ENCODE data around the gene PGK2.
"Not testable (repeated sequence)": the region's sequence is repeated elsewhere in the genome, so short reads cannot be mapped to it uniquely, and the experiment has no call there.

PGK2 gene

DNA sequence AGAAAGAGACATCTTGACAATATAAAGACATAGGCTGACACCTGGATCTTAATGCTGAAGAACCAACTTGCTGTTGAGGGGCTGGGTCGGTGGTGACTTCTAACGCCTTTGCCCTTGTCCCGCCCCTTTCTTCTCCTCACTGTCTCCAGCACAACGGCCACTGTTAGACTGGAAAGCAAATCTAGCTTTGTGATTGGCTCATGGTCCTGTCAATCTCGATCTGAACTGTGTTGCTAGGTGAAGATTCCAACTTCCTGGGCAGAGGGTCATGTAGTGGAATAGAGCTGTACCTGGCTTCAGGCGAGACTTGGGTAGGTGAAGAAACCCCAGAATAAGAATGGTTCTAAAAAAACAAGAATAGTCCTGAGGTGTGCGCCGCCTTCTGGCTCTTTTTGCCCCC lies at the start of gene PGK2:
PGK2 (minus strand) TSS at position 110 of the 400 bp plus-strand sequence; CDS start at position 12, 98 bp downstream.
- DNase-seq: no peak
- intact Hi-C loops (cut with DNase I): no loop called here

DNA sequence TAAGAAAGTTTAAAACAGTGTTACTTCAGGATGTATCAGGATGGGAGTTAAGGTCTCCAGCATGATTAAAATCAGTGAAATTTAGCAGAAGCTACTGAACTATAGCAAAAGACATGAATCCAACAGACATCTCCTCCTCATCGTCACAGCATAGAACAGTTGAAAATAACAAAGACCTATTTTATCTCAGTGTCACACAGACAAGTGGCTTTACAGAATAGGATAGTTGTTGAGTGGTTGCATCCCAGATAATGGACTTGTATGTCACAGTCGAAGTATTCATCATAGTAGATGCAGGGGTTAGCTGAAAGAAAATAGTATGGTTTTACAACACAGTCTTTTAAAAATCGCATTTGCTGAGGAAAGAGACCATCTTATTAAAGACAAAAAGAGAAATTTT lies 48.1 kb upstream of the PGK2 start:
- no peak for DNase-seq
- intact Hi-C loops (cut with DNase I): no loop called here

DNA sequence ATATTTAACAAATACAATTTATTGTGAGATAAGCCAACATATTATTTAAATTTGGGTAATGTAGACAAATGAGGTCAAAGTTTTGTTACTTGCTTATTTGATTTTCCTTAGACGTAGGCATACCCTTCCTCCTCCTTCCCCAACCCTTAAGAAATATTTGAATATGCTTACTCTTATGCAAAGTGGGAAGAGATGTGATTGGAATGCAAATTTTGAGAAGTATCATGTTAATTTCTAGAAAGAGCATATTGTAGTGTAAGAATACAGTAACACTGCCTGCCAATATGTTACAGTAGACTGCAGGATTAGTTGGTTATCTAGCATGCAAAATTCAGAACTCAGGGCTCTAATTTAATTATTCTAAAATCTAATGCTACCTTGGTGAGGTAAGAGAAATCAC lies 46.3 kb upstream of the PGK2 start:
- intact Hi-C loops (cut with DNase I): no loop called here
- no peak for DNase-seq

DNA sequence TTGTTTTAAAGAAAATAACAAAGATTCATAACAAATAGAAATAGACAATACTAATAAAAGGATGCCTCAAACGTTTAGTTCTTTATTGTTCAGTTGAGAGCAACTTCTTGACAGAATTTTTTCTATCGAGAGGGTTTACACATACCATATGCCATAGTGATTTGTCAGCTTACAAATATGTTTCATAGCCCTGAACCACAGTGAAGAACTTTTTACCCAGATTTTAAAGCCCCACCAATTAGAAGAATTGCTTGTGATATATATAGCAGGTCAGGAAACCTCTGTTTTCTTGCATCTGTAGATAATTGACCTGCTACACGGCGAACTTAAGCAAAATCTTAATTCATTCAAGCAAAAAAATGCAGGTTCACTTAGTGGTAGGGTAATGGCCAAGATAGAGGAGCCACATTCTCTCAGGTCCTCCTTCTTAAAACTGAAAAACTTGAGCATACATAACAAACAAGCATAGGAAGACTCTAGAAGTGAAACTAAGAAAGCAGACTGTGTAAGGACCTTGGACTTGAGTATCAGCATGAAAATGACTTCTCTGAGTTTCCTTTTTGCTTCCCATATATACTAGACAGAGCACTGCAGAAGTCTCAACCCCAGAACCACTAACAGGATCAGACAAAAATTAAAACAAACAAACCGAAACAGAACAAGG lies 39.8 kb upstream of the PGK2 start:
- intact Hi-C loops (cut with DNase I): no loop called here
- DNase-seq: no peak

DNA sequence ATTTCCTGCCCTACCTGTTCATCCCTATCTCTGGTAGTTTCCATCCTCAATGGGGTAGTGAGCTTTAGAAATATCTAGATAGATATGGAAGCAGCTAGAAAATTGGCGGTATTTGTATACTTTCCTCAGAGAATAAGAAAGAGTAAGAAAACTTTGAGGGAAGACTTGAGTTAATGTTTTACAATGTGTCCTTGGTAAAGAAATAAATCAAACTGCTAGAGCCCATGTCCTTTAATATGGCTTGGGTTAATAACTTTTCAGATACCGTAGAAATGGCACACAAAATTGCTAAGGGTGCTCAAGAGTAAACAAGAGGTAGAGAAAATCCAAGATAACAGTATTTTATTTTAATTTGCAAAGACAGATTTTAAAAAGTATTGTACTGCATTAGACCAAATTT lies 28.1 kb upstream of the PGK2 start:
- intact Hi-C loops (cut with DNase I): no loop called here
- no peak for DNase-seq

DNA sequence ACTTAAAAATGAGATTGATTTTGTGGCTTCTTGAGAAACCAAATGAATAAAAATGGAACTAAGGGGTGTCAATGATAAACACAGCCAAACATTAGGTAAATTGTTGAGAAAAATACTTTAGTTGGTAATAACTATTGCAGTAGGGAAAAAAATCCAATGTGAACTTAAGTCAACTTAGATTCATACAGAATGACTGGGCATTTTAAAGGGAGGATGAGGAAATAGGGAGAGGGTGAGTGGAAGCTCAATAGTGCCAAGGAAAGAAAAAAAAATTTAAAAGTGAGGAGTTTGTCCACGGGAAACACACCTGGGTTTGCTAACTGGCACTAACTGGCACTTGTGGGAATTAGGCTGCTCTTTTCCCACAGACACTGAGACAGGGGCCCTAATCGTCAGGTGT lies 26.2 kb upstream of the PGK2 start:
- intact Hi-C loops (cut with DNase I): no loop called here
- DNase-seq: no peak

DNA sequence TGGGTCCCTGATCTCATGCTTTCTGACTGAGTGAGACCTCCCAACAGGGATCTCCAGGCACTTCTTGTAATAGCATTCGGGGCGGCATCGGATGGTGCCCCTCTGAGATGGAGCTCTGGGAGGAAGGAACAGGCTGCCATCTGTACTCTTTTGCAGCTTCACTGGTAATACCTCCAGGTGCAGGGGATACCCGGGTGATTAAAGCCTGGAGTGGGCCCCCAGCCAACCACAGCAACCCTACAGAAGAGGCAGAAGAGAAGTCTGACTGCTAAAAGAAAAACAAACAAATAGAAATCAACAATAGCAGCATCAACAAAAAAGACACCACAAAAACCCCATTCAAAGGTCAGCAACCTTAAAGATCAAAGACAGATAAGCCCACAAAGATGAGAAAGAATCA lies 19.1 kb upstream of the PGK2 start:
- DNase-seq: no peak
- intact Hi-C loops (cut with DNase I): no loop called here

DNA sequence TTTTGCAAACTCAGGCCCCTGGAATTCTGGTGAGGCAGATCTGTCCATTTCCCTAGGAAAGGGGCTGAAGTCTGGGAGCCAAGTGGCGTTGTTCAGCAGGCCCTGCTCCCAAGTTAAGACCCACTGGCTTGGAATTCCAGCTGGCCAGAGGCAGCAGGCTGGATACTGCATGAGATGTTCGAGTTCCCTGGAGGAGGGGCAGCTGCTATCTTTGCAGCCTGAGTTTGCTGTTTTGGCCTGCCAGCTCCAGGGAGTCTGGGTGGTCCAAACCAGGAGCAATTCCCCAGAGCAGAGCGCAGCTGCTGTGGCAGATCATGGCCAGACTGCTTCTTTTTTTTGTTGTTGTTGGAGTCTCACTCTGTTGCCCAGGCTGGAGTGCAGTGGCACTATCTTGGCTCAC lies 18.2 kb upstream of the PGK2 start:
- DNase-seq: no peak
- intact Hi-C loops (cut with DNase I): no loop called here

DNA sequence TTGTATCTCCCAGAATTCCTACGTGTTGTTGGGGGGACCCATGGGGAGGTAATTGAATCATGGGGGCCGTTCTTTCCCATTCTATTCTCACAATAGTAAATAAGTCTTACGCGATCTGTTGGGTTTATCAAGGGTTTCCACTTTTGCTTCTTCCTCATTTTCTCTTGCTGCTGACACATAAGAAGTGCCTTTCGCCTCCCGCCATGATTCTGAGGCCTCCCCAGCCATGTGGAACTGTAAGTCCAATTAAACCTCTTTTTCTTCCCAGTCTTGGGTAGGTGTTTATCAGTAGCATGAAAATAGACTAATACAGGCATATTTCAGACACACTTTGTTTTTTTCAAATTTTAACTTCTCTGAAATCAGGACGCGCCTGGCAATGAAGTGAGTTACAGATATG lies 14.4 kb upstream of the PGK2 start:
- intact Hi-C loops (cut with DNase I): no loop called here
- DNase-seq: no peak

DNA sequence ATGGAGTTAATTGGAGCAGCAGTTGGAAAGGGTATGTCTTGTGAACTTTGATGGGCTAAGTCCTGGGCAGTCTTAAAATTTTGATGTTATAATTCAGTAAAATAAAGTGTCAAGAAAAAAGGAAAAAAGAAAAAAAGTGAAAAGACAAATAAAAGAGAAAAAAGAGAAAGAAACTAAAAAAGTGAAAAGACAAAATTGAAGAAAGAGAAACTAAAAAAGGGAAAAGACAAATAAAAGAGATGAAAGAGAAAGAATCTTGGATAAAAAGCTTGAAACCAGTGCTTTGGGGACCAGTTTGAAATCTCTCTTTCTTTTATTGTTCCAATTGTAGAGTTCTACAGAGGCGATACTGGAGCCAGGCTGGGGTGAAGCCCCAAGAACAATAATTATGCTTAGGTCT lies 12.0 kb upstream of the PGK2 start:
- intact Hi-C loops (cut with DNase I): no loop called here
- no peak for DNase-seq

DNA sequence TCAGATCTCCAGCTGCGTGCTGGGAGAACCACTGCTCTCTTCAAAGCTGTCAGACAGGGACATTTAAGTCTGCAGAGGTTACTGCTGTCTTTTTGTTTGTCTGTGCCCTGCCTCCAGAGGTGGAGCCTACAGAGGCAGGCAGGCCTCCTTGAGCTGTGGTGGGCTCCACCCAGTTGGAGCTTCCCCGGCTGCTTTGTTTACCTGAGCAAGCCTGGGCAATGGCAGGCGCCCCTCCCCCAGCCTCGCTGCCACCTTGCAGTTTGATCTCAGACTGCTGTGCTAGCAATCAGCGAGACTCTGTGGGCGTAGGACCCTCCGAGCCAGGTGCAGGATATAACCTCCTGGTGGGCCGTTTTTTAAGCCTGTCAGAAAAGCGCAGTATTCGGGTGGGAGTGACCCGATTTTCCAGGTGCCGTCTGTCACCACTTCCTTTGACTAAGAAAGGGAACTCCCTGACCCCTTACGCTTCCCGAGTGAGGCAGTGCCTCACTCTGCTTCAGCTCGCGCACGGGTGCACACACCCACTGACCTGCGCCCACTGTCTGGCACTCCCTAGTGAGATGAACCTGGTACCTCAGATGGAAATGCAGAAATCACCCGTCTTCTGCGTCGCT lies 9.9 kb upstream of the PGK2 start:
- intact Hi-C loops (cut with DNase I); DNase-seq: not testable (repeated sequence)

DNA sequence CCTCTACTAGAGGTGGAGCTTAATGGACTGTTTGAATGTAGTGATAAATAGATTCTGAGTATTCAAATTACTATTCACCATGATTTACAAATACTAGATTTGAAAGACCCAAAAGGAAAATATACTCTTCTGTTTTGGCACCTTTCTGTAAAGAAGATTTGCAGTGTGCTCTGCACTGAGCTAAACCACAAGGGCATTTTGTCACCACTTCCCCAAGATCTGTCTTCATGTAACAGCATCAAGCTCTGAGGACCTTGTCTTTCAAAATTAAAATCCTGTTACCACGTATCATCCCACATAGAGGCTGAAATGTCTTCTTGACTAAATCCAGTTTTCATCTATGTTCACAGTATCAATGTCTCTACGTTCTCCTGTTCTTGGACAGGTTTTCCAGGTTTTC lies 3.3 kb upstream of the PGK2 start:
- intact Hi-C loops (cut with DNase I): no loop called here
- DNase-seq: no peak

DNA sequence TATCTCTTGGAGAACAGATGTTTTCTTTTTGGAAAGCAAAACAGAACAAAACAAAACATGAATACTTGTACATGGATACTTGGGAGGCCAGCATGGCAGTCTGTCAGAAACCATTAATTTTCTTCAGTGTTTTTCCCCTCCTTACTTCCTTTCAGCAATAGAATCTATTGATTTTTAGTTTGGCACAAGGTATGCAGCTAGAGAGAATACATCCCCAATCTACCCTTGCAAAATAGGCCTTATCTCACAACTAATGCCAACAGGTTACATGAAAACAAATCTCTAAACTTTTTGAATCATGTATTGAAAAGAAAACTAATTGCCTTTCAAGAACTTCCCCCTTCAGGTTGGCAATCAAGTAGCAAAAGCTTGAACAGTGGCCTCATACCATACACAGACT lies 2.8 kb downstream of the PGK2 start:
- DNase-seq: no peak
- intact Hi-C loops (cut with DNase I): no loop called here

DNA sequence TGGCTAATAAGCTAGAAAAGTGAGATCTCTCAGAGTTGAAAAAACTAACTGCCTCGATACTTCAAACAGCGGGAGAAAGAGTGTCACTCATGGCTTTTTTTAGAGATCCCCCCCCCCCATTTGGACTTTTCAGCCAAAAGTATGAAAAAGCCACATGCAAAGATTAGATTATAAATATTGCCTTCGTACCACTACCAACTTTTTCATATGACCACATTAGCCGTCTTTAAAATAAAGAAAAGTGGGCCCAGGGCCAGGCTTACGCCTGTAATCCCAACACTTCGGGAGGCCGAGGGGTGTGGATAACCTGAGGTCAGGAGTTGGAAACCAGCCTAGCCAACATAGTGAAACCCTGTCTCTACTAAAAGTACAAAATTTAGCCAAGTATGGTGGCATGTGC lies 4.4 kb downstream of the PGK2 start:
- intact Hi-C loops (cut with DNase I): no loop called here
- DNase-seq: no peak

DNA sequence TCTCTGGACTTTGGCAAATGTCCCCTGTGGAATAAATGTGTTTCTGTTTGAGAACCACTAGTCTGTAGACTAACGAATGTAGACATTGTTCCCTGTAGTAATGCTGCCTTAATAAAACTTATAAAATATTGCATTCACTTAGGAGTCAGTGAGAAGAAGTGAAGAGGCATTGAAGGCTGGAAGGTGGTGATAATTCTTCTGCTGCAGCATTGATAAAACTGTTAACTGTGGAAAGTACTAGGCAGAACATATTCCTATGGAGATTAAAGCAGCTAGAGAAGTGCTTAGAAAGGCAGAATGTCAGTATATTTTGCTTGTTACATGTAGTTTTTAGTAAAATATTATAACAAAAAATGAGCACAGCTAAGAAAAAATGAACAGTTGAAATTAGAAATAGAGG lies 4.8 kb downstream of the PGK2 start:
- intact Hi-C loops (cut with DNase I): no loop called here
- DNase-seq: no peak

DNA sequence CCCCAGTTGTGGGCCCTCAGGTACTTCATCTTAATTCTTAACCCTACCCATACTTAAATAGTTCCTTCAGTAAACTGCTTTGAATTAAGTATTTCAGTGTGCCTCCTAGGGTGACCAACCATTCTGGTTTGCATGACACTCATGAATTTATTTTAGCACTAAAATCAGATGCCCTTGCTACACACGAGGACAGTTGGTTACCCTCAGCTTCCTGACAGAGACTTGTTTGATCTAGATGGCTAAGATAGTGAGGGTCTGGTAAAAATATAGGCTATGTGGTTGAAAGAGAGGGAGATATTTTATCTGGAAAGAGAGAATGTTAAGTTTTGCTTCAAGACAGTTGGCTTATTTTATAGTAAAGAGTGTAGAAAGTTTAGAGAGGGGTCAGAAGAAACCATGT lies 10.6 kb downstream of the PGK2 start:
- intact Hi-C loops (cut with DNase I): no loop called here
- no peak for DNase-seq

DNA sequence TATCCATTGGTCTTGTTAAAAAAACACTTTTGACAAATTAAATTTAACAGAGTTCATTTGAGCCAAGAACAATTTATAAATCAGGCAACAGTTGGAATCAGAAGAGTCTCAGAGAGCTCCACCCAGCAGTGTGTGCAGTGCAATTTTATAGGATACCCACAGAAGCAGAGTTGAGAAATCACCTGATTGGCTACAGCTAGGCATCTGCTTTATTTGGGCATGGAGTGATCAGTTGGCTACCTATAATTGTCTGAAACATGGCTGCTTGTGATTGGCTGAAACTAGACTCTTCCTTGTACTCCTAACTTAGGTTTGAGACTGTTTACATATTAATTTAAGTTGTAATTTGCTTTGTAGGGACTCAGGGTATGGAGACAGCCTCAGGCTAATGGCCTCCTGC lies 12.0 kb downstream of the PGK2 start:
- no peak for DNase-seq
- intact Hi-C loops (cut with DNase I): no loop called here

DNA sequence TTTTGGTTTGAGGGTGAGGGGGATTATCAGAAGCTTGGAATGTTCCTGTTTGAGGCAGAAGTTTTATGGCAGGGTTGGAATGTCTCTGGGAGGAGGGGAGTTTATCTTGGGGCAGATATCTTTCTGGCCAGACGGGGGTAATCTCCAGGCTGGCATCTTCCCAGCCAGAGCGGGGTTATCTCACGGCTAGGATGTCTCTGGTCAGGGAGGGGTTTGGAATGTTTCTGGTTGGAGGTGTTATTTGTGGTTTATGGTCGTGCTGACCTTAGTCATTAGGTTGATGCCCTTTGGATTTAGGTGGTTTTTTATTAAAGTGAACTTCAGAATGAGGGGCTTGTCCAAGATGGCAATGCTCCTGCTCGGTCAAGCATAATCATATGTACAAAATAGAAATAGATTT lies 14.8 kb downstream of the PGK2 start:
- intact Hi-C loops (cut with DNase I): no loop called here
- DNase-seq: no peak

DNA sequence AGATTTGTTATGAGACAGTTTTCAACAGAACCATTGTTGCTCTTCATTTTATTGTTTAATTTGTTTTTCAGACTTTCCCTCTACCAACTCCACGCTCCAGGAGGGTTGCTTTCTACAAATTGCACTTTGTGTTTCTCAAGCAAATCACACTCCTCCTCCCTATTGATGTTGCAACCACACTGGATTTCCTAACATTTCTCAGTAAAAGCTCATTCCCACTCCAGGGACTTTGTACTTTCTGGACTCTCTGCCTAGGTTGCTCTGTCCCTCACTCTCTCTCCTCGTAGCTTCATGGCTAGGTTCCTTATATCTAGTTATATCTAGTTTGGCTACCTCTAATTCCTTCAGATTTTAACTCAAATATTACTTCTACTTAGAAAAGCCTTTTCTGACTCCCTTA lies 20.3 kb downstream of the PGK2 start:
- intact Hi-C loops (cut with DNase I): no loop called here
- no peak for DNase-seq

DNA sequence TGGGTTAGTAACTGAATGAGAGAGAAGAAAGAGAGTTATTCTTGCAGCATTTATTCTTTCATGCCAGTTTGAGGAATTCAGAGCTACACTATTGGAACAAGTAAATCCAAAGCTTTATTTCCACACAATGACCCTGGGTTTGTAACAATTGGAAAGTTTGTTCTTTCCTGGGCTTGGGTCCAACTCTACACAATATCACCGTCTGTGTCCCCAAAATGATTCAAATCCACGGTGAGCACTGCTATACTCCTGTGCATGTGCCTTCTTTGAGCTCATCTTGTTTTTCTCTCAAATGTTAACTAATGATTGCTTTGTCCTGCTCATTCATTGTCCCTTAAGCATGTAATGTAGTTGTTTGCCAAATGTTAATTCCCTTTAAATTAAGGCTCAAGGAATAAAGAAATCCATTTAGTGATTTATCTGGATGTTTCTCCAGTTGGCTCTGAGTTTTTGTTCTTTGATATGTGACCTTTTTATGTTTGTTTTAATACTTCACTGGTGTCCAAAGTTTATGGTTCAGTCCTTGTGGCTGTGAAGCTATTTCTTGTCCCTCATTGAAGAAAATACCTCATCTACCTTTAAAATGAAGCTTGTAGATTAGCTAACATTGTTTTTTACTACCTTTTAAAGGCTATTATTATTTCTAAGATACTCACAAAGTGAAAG lies 22.4 kb downstream of the PGK2 start:
- intact Hi-C loops (cut with DNase I): no loop called here
- no peak for DNase-seq

DNA sequence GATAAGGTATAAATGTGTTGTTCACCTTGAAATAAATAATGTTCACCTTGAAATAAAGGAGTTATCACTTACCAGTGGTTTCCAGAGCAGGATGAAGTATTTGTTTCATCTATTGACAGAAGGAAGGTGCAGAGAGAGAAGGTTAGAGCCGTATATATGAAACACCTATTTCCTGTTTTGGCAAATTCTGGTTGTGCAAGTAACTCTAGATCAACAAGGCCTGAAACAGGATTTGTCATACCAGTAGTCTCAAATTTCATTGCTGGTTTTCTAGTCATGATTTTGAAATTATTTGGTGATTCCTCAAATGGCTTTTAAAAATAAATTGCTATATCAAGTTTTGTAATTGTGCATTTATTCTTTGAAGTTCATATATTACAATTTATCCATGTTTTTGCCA lies 42.8 kb downstream of the PGK2 start, which contains the start of gene CRISP3:
CRISP3 (minus strand) TSS at position 130 of the 400 bp plus-strand sequence; CDS start at position 109, 21 bp downstream.
- intact Hi-C loops (cut with DNase I): no loop called here
- DNase-seq: no peak

Data from head of caudate nucleus (tissue), 42 donors.